HG03064 (cell line): ENCODE data around the gene RAB4A.
"Not testable (repeated sequence)": the region's sequence is repeated elsewhere in the genome, so short reads cannot be mapped to it uniquely, and the experiment has no call there.

Experiments used
- ATAC-seq: cut with Tn5 transposase; IDR thresholded peaks from one replicate; pipeline ENCODE4 v1.9.1; 2021; ENCODE audit warnings: low read depth; ENCODE audit not compliant: unreplicated experiment

The RAB4A gene

GRCh38 chr1:229295745-229296144, 24.8 kb downstream of the RAB4A start:
- ATAC-seq, result no peak

GRCh38 chr1:229296541-229296941, 25.6 kb downstream of the RAB4A start:
- no peak for ATAC-seq

GRCh38 chr1:229297746-229298145, 26.8 kb downstream of the RAB4A start:
- no peak for ATAC-seq

GRCh38 chr1:229298420-229298819, 27.5 kb downstream of the RAB4A start:
- ATAC-seq, result no peak

- no peak for ATAC-seq
These were observed 28.1 kb downstream of the RAB4A start for GRCh38 chr1:229298887-229299503.

GRCh38 chr1:229300099-229300757, 29.3 kb downstream of the RAB4A start:
- no peak for ATAC-seq

GRCh38 chr1:229302740-229303139, 31.8 kb downstream of the RAB4A start:
- ATAC-seq, result no peak

GRCh38 chr1:229303855-229304254, 32.9 kb downstream of the RAB4A start:
- ATAC-seq, result no peak

- ATAC-seq, result no peak
These were observed 34.5 kb downstream of the RAB4A start for GRCh38 chr1:229305392-229305791.

- ATAC-seq, result no peak
These were observed 38.2 kb downstream of the RAB4A start for GRCh38 chr1:229309074-229309473.

GRCh38 chr1:229309684-229310083, 38.8 kb downstream of the RAB4A start:
- ATAC-seq, result no peak

- ATAC-seq, result no peak
These were observed 39.9 kb downstream of the RAB4A start for GRCh38 chr1:229310833-229311232.

- ATAC-seq, result no peak
These were observed 45.3 kb downstream of the RAB4A start for GRCh38 chr1:229316166-229316565.

- ATAC-seq, result no peak
These were observed 47.1 kb downstream of the RAB4A start for GRCh38 chr1:229318056-229318455.

- no peak for ATAC-seq
These were observed 48.6 kb downstream of the RAB4A start for GRCh38 chr1:229319487-229319886.

- ATAC-seq, result no peak
These were observed 52.3 kb downstream of the RAB4A start for GRCh38 chr1:229323201-229323600.

- ATAC-seq, result no peak
These were observed 53.1 kb downstream of the RAB4A start for GRCh38 chr1:229323885-229324553.

GRCh38 chr1:229325401-229325800, 54.5 kb downstream of the RAB4A start:
- ATAC-seq, result no peak

- no peak for ATAC-seq
These were observed 55.1 kb downstream of the RAB4A start for GRCh38 chr1:229325853-229326487.

GRCh38 chr1:229326601-229327000, 55.7 kb downstream of the RAB4A start:
- no peak for ATAC-seq

- ATAC-seq, result not testable (repeated sequence)
These were observed 56.9 kb downstream of the RAB4A start for GRCh38 chr1:229327765-229328164.
